ENCODE data around the gene SELPLG. TPM values are rescaled to one million over a fixed set of nuclear protein-coding genes. Genes with fewer than 3 reads are reported as not detected.

The SELPLG gene
- polyA plus RNA-seq, 1 donor from 2014 or later: 0.62 TPM

GRCh38 chr12:108623577-108623976 is 10.1 kb downstream of the SELPLG start:
- H3K9me2 ChIP-seq (ENCODE audit: insufficient read depth, low read length): no peaks in the 10 kb centered on the region
- no peaks in the 10 kb centered on the region for H3F3A ChIP-seq (ENCODE audit: insufficient read depth, low read length, poor library complexity, severe bottlenecking)
- H3K9ac ChIP-seq (ENCODE audit: low read length): no peak overlapping the region
- H2AFZ ChIP-seq (ENCODE audit: low read depth, low read length): no peak overlapping the region
- no peaks in the 10 kb centered on the region for H3K79me2 ChIP-seq (replicated peaks; ENCODE audit: insufficient read depth, low read length)
- H3K9me3 ChIP-seq (ENCODE audit: low read length): no peaks in the 10 kb centered on the region
- no peak overlapping the region for H3K4me2 ChIP-seq (ENCODE audit: low read length)
- TF ChIP-seq MXI1 (conservative IDR thresholded peaks at IDR 0.05; ENCODE audit: poor library complexity, severe bottlenecking) (no peak), TAF1 (IDR thresholded peaks at IDR 0.05; ENCODE audit: low read depth) (no peak), RAD21 (conservative IDR thresholded peaks at IDR 0.05) (no peak), SMC3 (conservative IDR thresholded peaks at IDR 0.05; ENCODE audit: poor library complexity) (no peak), CTCF (IDR thresholded peaks at IDR 0.05; ENCODE audit: poor library complexity, severe bottlenecking) (no peak), POLR2AphosphoS5 (IDR thresholded peaks at IDR 0.05) (no peak), EZH2 (IDR thresholded peaks at IDR 0.05; ENCODE audit: borderline replicate concordance, insufficient read depth, low read length, poor library complexity, severe bottlenecking) (no peak)
- H3K36me3 ChIP-seq (ENCODE audit: insufficient read depth, low read length): no peaks in the 10 kb centered on the region
- no peak overlapping the region for H3K4me3 ChIP-seq (ENCODE audit: low read length)
- no peaks in the 10 kb centered on the region for H3K27me3 ChIP-seq (ENCODE audit: insufficient read depth, low read depth, low read length)
- H3K27ac ChIP-seq (ENCODE audit: low read length): no peak overlapping the region
- H4K20me1 ChIP-seq (ENCODE audit: insufficient read depth): no peaks in the 10 kb centered on the region

GRCh38 chr12:108622921-108623514 is 10.7 kb downstream of the SELPLG start:
- no peak overlapping the region for H3K4me2 ChIP-seq (ENCODE audit: low read length)
- H3K36me3 ChIP-seq (ENCODE audit: insufficient read depth, low read length): no peaks in the 10 kb centered on the region
- no peaks in the 10 kb centered on the region for H3K9me2 ChIP-seq (ENCODE audit: insufficient read depth, low read length)
- H3K27ac ChIP-seq (ENCODE audit: low read length): no peak overlapping the region
- H3K9ac ChIP-seq (ENCODE audit: low read length): no peak overlapping the region
- TF ChIP-seq SMC3 (conservative IDR thresholded peaks at IDR 0.05; ENCODE audit: poor library complexity): no peak
- no peak for TF ChIP-seq CTCF (IDR thresholded peaks at IDR 0.05; ENCODE audit: poor library complexity, severe bottlenecking)
- TF ChIP-seq MXI1 (conservative IDR thresholded peaks at IDR 0.05; ENCODE audit: poor library complexity, severe bottlenecking): no peak
- no peak for TF ChIP-seq RAD21 (conservative IDR thresholded peaks at IDR 0.05)
- TF ChIP-seq EZH2 (IDR thresholded peaks at IDR 0.05; ENCODE audit: borderline replicate concordance, insufficient read depth, low read length, poor library complexity, severe bottlenecking): no peak
- no peak for TF ChIP-seq EP300 (conservative IDR thresholded peaks at IDR 0.05; ENCODE audit: poor library complexity, severe bottlenecking)
- TF ChIP-seq REST (IDR thresholded peaks at IDR 0.05; ENCODE audit: borderline replicate concordance): no peak
- TF ChIP-seq TAF1 (IDR thresholded peaks at IDR 0.05; ENCODE audit: low read depth): no peak
- no peak for TF ChIP-seq POLR2AphosphoS5 (IDR thresholded peaks at IDR 0.05)
- no peaks in the 10 kb centered on the region for H3K79me2 ChIP-seq (replicated peaks; ENCODE audit: insufficient read depth, low read length)
- no peaks in the 10 kb centered on the region for H3K27me3 ChIP-seq (ENCODE audit: insufficient read depth, low read depth, low read length)
- H3K9me3 ChIP-seq (ENCODE audit: low read length): no peaks in the 10 kb centered on the region
- H4K20me1 ChIP-seq (ENCODE audit: insufficient read depth): no peaks in the 10 kb centered on the region
- no peak overlapping the region for H3K4me3 ChIP-seq (ENCODE audit: low read length)
- H3F3A ChIP-seq (ENCODE audit: insufficient read depth, low read length, poor library complexity, severe bottlenecking): no peaks in the 10 kb centered on the region
- no peak overlapping the region for H2AFZ ChIP-seq (ENCODE audit: low read depth, low read length)
